Activated naive CD8-positive, alpha-beta T cell (primary cell): ENCODE measurements around the gene DKK1.
A peak's percentile ranks its signal among the peaks of the same experiment; 100 is the strongest.

ENCODE experiments used
- H3K27ac Mint-ChIP-seq: one replicate; pipeline ENCODE4 v1.8.0; 2021; ENCODE audit warnings: mixed read lengths
- H3K27me3 Mint-ChIP-seq: one replicate; pipeline ENCODE4 v1.8.0; 2021; ENCODE audit warnings: mixed read lengths
- H3K36me3 Mint-ChIP-seq: one replicate; pipeline ENCODE4 v1.8.0; 2021; ENCODE audit warnings: mixed read lengths
- H3K4me1 Mint-ChIP-seq: one replicate; pipeline ENCODE4 v1.8.0; 2021; ENCODE audit warnings: low read depth, mixed read lengths
- H3K4me3 Mint-ChIP-seq: one replicate; pipeline ENCODE4 v1.8.0; 2021; ENCODE audit warnings: mild to moderate bottlenecking, mixed read lengths
- H3K9me3 Mint-ChIP-seq: one replicate; pipeline ENCODE4 v1.8.0; 2021; ENCODE audit warnings: low read depth, mixed read lengths

The DKK1 gene

GRCh38 chr10:52308251-52309031 is 5.6 kb upstream of the DKK1 start:
- H3K9me3 Mint-ChIP-seq: no peaks in the 10 kb centered on the region
- H3K4me1 Mint-ChIP-seq: peaks cover 6% of the 10 kb centered on the region
- no peaks in the 10 kb centered on the region for H3K36me3 Mint-ChIP-seq
- peak overlapping the region; percentile 13 for H3K4me3 Mint-ChIP-seq
- H3K27me3 Mint-ChIP-seq: peaks cover 29% of the 10 kb centered on the region
- no peak overlapping the region for H3K27ac Mint-ChIP-seq

GRCh38 chr10:52312942-52313255 is 1.2 kb upstream of the DKK1 start:
- H3K36me3 Mint-ChIP-seq: no peaks in the 10 kb centered on the region
- peaks cover 40% of the 10 kb centered on the region for H3K27me3 Mint-ChIP-seq
- H3K9me3 Mint-ChIP-seq: no peaks in the 10 kb centered on the region
- no peak overlapping the region for H3K4me3 Mint-ChIP-seq
- H3K4me1 Mint-ChIP-seq: peaks cover 13% of the 10 kb centered on the region
- no peak overlapping the region for H3K27ac Mint-ChIP-seq

GRCh38 chr10:52313256-52313932 is 687 bp upstream of the DKK1 start:
- H3K36me3 Mint-ChIP-seq: no peaks in the 10 kb centered on the region
- H3K4me3 Mint-ChIP-seq: no peak overlapping the region
- H3K27ac Mint-ChIP-seq: no peak overlapping the region
- no peaks in the 10 kb centered on the region for H3K9me3 Mint-ChIP-seq
- peaks cover 40% of the 10 kb centered on the region for H3K27me3 Mint-ChIP-seq
- peaks cover 13% of the 10 kb centered on the region for H3K4me1 Mint-ChIP-seq

- no peaks in the 10 kb centered on the region for H3K9me3 Mint-ChIP-seq
- H3K4me1 Mint-ChIP-seq: peaks cover 13% of the 10 kb centered on the region
- H3K27ac Mint-ChIP-seq: no peak overlapping the region
- H3K4me3 Mint-ChIP-seq: no peak overlapping the region
- no peaks in the 10 kb centered on the region for H3K36me3 Mint-ChIP-seq
- peaks cover 32% of the 10 kb centered on the region for H3K27me3 Mint-ChIP-seq
Observed at GRCh38 chr10:52314822-52315552, 906 bp downstream of the DKK1 start.

GRCh38 chr10:52316001-52316400 is 1.9 kb downstream of the DKK1 start:
- peaks cover 29% of the 10 kb centered on the region for H3K27me3 Mint-ChIP-seq
- no peak overlapping the region for H3K27ac Mint-ChIP-seq
- no peaks in the 10 kb centered on the region for H3K9me3 Mint-ChIP-seq
- H3K4me3 Mint-ChIP-seq: no peak overlapping the region
- peaks cover 13% of the 10 kb centered on the region for H3K4me1 Mint-ChIP-seq
- no peaks in the 10 kb centered on the region for H3K36me3 Mint-ChIP-seq

- Mint-ChIP-seq H3K4me1 (peaks cover 13% of the 10 kb centered on the region), H3K27me3 (peaks cover 28% of the 10 kb centered on the region), H3K36me3 (no peaks in the 10 kb centered on the region), H3K27ac (no peak overlapping the region), H3K9me3 (no peaks in the 10 kb centered on the region), H3K4me3 (no peak overlapping the region)
Observed at GRCh38 chr10:52316500-52316899, 2.4 kb downstream of the DKK1 start.

GRCh38 chr10:52318136-52318701 is 4.1 kb downstream of the DKK1 start:
- Mint-ChIP-seq H3K9me3 (peaks cover 3% of the 10 kb centered on the region), H3K4me1 (peaks cover 9% of the 10 kb centered on the region), H3K36me3 (no peaks in the 10 kb centered on the region), H3K27ac (no peak overlapping the region), H3K4me3 (no peak overlapping the region), H3K27me3 (peaks cover 17% of the 10 kb centered on the region)

GRCh38 chr10:52318822-52319464 is 4.9 kb downstream of the DKK1 start:
- no peak overlapping the region for H3K4me3 Mint-ChIP-seq
- H3K27ac Mint-ChIP-seq: no peak overlapping the region
- peaks cover 3% of the 10 kb centered on the region for H3K9me3 Mint-ChIP-seq
- no peaks in the 10 kb centered on the region for H3K36me3 Mint-ChIP-seq
- H3K4me1 Mint-ChIP-seq: peaks cover 4% of the 10 kb centered on the region
- H3K27me3 Mint-ChIP-seq: peaks cover 11% of the 10 kb centered on the region

- no peaks in the 10 kb centered on the region for H3K36me3 Mint-ChIP-seq
- H3K27ac Mint-ChIP-seq: no peak overlapping the region
- no peaks in the 10 kb centered on the region for H3K4me1 Mint-ChIP-seq
- H3K4me3 Mint-ChIP-seq: no peak overlapping the region
- peaks cover 4% of the 10 kb centered on the region for H3K27me3 Mint-ChIP-seq
- H3K9me3 Mint-ChIP-seq: peaks cover 3% of the 10 kb centered on the region
Observed at GRCh38 chr10:52319926-52320325, 5.8 kb downstream of the DKK1 start.

GRCh38 chr10:52322323-52322722 is 8.2 kb downstream of the DKK1 start:
- Mint-ChIP-seq H3K36me3 (no peaks in the 10 kb centered on the region), H3K9me3 (peaks cover 3% of the 10 kb centered on the region), H3K4me1 (no peaks in the 10 kb centered on the region), H3K4me3 (no peak overlapping the region), H3K27me3 (no peaks in the 10 kb centered on the region), H3K27ac (no peak overlapping the region)

- Mint-ChIP-seq H3K9me3 (peaks cover 3% of the 10 kb centered on the region), H3K4me1 (no peaks in the 10 kb centered on the region), H3K27me3 (no peaks in the 10 kb centered on the region), H3K36me3 (no peaks in the 10 kb centered on the region), H3K4me3 (no peak overlapping the region), H3K27ac (no peak overlapping the region)
Observed at GRCh38 chr10:52322936-52323335, 8.9 kb downstream of the DKK1 start.

- peaks cover 3% of the 10 kb centered on the region for H3K9me3 Mint-ChIP-seq
- H3K4me3 Mint-ChIP-seq: no peak overlapping the region
- no peak overlapping the region for H3K27ac Mint-ChIP-seq
- H3K27me3 Mint-ChIP-seq: no peaks in the 10 kb centered on the region
- H3K36me3 Mint-ChIP-seq: no peaks in the 10 kb centered on the region
- H3K4me1 Mint-ChIP-seq: no peaks in the 10 kb centered on the region
Observed at GRCh38 chr10:52326382-52326781, 12.3 kb downstream of the DKK1 start.

- Mint-ChIP-seq H3K9me3 (no peaks in the 10 kb centered on the region), H3K27ac (no peak overlapping the region), H3K4me1 (no peaks in the 10 kb centered on the region), H3K36me3 (no peaks in the 10 kb centered on the region), H3K4me3 (no peak overlapping the region), H3K27me3 (no peaks in the 10 kb centered on the region)
Observed at GRCh38 chr10:52331638-52332364, 17.7 kb downstream of the DKK1 start.

- Mint-ChIP-seq H3K27ac (no peak overlapping the region), H3K4me3 (no peak overlapping the region), H3K27me3 (no peaks in the 10 kb centered on the region), H3K4me1 (no peaks in the 10 kb centered on the region), H3K36me3 (no peaks in the 10 kb centered on the region), H3K9me3 (no peaks in the 10 kb centered on the region)
Observed at GRCh38 chr10:52332815-52333214, 18.7 kb downstream of the DKK1 start.
